Stimulated activated CD4-positive, alpha-beta T cell treated with anti-CD3 and anti-CD28 coated beads, Interleukin-2, amount 100 ng/mL, for 24 hours (primary cell): ENCODE results near the gene PBX3.

Source experiments
- DNase-seq, 2 donors: peaks; one replicate each; pipeline ENCODE4 v3.0.0-alpha.2; 2020

Gene PBX3

DNA sequence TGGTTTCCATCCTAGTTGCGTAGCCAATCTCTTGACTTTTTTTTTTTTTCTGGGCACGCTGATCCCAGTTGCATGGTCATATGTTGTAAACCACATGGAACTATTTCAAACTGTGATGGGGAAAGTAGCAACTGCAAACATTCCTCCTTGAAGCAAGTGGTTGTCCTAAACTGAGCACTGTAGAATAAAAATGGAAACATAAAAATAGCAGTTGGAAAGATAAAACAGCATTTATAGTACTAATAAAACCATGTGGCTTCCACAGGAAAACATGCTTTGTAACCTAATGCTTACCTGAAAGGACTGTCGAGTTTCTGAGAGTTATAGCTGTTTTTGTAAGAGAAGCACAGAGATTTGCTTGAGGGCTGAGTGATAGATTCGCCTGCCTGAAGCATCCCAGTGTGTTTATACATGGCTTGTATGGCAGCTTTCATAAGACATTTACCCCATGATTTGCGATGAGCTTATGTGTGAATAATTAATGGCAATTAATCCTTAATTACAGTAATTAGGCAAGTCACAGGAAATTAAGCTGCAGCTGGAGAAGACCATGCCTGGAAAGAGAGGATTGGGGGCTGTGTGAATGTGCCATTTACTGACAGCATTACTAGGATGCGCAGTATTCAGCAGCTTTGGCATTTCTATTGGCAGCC is 136.5 kb downstream of the PBX3 start:
- no peak for DNase-seq

DNA sequence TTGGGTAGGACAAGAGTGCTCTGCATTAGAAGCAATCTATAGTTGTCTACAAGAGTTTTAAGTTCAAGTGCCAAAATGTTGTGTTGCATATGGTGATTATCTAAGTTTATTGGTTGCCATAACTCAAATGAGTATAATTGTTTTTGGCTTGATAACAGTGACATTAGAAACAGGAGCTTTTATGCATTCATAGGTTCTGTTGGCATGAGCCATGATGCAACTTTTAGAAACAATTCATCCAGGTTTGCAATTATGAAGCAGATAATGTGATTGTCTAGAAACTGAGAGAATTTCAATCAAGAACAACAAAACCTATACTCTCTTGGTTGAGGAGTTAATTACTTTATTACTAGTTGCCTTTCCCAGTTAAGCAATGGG is 137.0 kb downstream of the PBX3 start:
- DNase-seq, result no peak

DNA sequence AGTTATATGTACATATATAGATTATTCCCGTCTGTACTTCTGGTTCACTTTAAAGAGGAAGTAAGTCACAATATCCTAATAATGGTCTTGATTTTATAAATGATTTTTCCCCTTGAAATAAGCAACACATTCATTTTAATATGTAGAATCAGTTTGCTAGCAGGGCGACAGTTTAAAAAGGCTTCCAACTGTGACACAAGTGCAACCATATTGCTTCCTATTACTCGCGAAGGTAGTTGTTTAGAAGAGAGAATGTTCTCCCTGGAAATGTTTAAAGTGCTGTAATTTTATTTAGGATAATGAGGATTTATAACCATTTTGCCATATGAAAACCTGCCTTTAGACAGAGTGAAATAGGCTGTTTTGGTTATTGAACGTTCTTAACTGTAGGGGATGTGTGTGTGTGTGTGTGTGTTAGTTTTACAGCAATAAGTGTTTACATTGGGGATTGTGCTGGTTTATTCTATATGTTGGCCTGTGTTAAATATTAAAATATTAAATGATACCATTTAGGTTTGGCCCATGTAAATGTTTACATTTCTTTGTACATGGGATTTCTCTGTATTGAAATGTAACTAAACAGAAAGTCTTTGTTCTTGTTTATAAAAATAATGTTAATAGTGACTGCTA is 138.3 kb downstream of the PBX3 start:
- DNase-seq, result no peak

DNA sequence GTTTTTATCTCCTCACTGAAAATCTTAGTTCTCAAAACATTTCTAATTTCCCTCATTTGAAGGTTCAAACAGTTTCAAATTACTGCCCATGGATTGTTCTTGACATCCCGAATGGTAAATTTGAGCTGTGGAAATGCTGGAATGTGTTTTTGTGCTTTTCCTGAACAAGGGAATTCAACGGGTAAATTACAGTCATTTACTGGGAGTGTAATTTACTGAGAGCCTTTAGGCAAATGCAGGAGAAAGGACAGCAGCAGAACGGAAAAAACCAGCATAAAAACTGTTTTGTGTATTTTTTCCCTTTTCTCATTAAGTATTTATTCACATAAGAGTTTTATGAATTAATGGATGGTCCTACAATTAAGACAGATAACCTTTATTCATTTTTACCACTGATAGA is 139.2 kb downstream of the PBX3 start:
- no peak for DNase-seq

DNA sequence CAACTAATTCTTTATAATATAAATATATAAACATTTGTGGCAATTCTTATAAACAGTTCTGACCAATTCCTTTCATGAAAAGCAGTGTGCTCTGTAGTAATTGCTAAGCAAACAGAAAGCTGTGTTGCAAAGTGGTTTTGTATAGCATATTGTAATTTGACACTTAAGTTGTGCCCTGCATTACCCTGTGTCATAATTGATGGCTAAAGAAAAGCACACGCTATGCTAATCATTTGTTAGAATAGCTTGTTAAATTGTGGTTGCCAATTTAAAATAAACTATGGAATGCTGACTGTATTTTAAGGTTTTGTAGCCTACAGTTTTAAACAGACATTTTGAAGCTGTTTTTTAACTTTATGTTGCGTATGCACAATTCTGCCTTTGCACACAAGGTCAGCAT is 140.0 kb downstream of the PBX3 start:
- DNase-seq, result no peak

DNA sequence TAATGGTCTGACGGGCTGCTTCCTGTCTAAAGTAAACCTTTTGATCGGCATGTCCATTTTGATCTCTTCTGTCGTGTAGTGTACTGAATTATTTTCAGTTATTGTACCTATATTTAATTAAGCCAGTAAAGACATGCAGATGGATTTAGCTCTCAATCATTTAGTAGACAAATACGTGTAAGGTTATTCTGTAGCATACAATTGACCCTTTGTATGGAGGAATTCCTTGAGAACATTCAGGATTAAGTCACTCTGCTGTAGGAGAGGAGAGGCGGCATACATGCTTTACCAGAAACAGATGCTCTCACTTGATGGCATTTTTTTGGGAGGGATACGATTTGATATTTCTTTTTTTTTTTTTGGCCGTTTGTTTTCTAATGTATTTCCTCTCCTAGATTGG is 141.0 kb downstream of the PBX3 start:
- DNase-seq, result no peak

DNA sequence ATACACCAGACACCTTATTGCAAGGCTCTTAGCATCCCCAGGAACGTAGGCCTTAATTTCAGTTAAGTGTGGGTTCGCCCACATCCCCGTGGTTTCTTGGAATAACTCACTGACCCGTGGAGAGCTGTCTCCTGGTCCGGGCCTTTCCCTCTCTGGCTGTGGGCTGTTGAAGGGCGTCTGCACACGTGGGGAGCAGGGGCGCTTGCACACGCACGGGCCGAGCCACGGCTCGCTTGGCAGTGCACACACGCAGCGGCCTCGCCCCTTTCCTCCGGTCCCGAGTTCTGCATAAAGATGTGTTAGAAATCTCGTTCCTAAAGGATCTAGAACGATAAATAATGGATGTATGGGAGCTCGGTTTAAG is 141.9 kb downstream of the PBX3 start:
- peak; percentile 17 to 21 for DNase-seq

DNA sequence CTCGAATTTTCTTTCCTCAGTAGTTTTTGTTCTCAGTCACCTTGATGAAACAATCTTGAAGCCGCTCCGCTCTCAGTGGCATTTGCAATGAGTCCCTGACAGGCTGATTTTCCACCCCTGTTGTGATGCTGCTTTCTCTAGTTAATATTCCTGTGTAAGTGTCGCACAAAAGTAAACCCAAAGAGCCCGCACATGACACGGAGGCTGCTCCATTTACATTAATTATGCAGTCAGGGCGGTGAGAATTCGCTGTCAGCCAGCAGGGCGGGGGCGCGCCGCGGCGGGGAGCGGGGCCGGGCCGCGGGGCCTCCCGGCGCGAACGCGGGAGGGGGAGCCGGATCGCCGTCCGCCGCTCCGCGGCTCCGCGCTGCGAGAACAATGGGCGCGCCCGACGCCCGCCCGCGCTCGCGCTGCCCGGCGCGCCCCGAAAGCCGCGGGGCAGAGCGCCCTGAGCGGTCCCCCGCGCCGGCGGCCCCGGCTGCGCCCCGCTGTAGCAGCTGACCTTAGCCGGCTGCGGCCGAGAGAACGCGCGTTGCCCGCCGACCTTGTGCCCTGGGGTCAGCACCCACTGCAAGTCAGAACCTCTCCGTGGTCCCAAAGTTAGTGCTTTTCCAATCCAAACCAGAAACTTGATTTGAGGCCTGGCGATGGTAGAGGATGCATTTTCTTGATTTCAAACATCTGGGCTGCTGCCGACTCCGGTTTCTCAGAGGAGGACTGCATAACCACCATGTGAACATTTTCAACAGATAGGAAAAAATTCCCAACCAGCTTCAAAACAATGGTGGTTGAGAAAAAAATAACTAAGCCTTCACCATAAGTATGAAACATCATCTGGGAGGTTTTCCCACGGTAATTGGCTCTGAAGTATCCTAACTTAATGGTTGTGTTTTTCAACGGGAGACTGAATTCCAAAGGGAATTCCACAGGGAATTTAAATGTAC is 142.6 kb downstream of the PBX3 start:
- DNase-seq, result peak; percentile 28 to 51

DNA sequence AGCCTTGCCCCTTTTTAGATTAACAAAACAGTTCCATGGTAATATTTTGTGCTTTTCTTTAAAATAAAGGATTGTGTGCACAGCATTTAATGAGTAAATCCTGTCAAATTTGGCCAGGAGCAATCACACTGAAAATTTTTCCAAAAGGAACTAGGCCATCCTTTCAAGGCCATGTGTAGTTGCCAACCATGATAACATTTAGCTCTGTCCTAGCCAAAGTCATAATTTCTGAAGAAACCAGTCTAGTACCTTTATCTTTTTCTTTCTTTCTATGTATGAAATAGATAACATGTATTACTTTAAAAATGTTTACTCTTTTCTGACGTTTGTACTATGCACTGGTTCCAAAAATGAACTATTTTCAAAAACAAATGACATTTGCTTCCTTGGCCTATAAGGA is 143.7 kb downstream of the PBX3 start:
- no peak for DNase-seq

DNA sequence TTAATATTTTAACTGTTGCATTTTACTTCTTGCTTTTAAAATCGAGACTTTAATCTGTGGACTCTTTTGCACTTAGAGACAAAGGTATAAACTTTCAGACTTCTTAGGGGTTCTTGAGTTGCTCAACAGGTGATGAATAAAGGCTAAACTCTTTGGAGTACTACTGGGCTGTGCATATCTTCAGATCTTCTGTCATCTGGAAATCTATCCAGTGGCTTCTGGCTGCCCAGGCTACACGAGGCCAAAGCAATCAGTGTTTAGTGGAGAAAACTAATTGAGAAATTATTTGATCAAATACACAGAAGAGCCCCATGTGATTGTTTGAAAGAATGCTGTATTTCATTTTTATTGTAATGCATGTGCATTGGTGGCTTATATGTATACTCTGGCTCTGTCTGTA is 146.1 kb downstream of the PBX3 start:
- DNase-seq, result no peak

DNA sequence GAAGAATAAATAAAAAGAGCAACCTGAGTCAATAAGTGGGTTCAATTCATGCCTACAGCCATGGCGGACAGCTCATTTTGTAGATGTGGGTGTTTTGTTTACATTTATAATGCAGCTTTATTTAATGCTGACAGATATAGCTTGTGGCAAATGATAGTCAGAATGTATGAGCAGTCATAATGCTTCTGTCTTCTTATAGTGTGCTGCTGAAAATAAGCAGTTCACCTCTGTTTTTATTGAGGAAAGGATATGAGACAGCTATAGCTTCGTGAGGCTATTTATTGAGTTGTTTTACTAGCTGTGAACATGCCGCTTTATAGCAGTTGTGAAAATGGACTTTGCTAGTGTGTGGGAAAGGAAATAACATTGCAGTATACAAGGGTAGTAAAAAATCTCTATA is 147.4 kb downstream of the PBX3 start:
- no peak for DNase-seq

DNA sequence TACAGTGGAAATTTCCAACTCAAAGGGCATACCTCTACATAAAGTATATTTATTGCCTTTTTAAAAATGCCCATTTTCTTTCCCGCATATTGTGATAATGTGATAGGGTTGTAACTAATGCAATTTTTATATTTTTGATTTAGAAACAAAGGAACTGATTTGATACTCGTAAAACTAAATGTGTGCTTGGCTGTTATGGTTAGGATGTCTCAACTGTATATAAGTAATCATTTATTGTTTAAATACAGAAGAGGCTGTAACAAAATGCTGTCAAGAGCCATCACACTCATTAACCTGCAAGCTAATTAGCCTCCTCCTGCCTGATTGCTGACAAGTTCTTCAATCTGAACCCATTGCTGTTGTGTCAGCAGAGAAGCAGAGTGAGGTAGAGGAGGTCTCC is 149.2 kb downstream of the PBX3 start:
- DNase-seq, result no peak

DNA sequence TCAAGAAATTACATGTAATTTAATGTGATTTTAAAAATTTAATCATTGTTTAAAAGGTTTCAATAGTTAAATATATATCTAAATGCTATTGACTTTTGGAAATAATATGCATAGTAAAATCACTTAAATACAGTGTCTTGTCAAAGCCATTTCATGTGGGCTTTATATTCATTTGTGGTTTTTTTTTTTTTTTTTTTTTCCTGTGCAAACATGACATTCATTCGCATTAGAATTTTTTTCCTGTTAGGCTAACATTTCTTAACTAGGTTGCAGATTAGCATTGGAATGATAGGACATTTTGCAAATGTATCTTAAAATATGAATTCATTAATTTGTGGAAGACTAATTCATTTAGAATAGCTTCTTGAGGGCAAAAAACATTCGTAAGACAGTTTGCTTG is 149.8 kb downstream of the PBX3 start:
- DNase-seq, result no peak

DNA sequence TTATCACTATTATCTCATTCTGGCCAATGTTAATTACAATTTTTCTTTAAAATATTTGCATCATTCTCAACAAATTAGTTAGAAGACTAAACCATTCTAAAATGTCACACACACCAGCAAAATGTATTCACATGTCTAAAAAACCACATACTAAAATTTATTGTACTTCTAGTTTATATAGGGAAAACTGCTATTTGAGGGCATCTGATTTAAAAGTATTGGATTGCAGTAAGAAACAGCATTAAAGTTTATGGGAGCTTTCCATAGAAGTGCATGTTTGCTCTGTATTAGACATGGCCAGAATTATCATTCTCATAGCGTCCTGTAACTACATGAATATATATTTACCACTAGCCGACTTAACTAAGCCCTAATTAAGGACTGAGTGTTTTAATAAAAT is 150.3 kb downstream of the PBX3 start:
- DNase-seq, result no peak

DNA sequence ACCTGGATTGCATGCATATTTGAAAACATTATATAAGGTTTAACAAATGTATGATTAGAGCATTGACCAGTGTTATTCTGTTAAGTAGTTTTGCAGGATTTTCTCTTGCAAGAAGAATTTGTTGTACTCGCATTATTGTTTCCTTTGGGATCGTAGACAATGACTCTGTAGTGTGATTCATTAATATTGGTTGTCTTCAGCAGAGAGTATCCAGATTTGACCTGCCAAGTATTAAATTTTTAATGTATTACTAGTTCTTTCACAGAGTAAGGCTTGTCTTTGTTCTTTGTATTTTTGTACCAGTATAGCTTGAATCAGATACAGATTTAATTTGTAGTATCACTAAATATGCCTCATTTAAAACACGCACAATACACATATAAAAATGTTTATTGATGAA is 155.0 kb downstream of the PBX3 start:
- DNase-seq, result no peak

DNA sequence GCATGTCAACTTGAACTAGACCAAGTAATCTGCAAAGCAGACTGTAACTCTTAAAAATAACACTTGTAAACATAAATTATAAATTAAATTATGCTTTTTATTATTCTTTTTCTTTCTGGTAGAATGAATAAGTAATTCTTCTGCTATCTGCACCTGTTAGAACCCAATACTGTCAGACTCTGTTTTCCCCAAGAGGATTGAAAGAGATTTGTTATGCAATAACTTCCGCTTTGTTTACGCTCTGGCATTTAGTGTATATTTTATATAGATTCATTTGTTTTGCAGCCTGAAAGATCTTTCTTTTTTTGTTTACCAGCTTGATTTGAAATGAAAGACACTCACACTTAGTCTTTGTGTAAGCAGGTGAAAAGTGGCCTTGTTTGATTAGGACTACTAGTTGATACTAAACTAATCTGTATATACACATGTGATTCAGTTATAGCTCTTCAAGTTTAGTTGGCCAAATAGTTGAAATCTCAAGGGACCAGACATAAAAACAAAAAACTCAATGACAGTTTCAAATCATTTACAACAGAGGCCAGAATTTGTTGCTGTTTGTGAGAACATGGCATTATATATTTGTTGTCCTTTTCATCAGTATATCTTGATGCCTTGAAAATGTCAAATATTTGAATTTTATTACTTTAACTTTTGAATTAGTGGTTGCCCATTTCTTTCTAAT is 155.8 kb downstream of the PBX3 start:
- DNase-seq, result no peak

DNA sequence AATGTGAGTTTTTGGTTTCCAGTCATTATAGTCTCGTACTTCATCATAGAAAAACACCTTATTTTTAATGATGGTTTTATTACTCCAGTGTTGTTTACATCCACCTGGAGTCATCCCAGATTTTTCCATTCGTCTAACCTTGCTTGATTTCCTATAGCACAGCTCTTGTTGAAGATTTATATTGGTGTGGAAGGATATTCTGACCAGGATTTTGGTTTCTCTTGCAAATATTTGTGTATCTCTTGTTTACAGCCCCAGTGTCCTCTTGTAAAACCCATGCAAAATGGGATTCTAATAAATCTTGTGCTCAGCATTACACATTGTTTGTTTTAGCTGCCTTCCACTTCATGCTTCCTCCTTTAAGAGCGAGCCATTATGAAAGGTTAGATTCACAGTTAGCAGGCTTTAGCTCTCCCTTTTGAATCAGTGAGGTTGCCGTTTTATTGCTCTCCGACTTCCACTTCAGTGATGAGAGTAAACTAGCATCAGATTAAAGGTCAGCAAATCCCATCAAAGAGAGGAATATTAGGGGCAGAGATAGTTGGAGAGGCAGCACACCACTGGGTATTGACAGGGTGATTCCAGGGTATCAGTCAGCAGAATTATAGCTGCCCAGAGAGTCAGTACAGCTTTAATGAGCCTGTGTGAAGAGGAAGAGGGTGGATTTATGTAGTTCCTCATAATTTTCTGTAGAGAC is 157.1 kb downstream of the PBX3 start:
- DNase-seq, result no peak

DNA sequence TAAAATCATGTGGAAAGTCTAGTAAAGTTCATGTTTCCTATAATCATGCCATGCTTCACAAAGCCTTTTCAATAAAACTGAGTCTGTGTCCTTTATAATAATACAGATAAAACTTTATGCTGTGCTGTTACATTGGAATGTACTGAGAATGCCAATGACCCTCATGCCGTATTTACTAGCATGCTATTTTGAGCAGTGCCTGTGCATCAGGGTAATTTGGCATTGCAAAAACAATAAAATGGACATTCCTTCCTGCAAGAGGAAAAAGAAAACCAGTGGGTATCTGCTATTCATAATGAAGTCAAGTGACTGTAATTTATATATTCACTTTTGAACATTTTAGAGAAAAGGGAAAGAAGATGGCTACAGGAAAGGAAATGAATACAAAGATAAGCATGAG is 159.0 kb downstream of the PBX3 start:
- DNase-seq, result no peak

DNA sequence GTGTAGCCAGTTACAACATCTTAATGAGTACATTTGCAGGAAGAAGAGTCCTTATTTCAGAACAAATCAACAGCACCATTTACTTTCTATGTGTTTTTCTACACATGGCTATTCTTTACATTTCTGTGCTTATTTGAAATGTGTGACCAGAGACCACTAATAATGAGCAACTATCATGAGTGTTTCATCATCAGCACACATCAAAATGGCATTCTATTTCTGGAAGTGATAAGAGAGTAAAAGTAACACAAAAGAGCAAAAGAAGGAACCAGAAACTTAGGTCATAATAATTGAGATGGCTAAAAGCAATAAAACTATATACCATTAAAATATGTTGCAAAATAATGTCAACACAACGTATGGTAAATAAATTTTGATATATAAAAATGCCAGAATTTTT is 159.7 kb downstream of the PBX3 start:
- no peak for DNase-seq

DNA sequence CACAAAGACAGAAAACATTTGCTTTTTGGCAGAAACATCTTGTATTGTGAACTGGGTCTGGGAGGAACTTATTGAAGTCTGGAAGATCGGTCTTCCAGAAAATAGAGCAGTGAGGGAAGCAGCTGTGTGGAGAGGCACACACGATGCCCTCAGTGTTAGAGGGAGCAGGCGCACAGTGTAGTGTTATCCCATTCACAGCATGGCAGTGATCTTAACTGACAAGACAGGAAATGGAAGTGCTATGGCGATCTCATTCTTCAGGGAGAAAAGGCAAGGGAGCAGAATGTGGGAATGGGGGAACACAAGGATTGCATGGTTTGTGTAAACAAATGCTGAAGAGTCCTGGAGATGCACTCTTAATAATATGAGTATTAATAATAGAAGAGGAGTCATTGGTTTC is 161.0 kb downstream of the PBX3 start:
- DNase-seq, result no peak

DNA sequence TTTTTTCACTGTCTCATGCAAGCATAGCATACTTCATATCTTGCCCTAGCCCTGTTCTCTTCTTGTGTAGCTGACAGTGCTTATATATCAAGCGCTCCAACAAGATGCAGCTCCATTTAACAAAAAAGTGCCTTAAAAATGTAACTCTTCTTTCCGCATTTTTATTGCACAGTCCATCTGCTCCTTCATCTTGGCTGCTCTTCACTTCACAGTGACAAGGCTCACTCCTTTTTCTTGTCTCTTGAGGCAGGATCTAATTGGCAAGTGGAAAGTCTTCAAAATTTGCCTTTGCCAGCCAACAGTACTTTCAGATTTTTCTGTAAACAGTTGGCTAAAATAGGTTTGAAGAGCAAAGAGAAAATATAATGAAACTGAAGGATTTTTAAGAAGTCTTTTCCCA is 161.8 kb downstream of the PBX3 start:
- no peak for DNase-seq

DNA sequence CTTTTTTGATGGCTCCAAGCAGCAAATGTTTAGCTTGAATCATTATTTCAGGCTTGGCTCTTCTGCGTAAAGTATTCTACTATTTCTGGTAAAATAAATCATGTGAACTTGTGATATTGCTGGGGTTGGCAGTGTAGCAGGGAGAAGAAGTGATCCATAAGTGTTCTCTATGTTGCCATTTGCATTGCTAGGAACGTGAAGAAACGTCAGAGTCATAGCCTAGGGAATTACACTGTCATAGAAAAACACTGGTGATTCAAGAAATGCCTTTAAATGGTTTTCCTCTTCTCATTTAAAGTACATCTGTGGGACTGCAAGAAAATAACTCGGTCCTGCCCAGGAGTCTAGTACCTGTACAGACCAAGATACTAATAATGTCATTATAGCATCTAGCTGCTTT is 162.3 kb downstream of the PBX3 start:
- DNase-seq, result no peak

DNA sequence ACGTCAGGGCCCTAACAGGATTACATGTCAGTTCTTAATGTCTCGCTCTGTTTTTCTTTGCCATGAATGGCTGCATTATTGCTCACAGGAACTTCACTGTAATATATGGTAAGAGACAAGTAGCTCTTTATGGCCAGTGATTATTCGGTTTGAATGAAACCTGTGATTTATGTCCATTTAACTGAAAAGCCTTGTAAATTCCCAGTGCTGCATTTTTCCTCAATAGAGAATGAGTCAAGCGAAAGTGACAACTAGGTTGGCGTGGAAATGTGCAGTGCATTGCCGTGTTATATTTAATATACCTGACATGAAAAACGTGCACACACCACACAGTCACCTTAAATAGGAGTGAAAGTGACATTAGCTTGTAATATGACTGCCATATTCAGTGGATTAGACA is 163.1 kb downstream of the PBX3 start:
- no peak for DNase-seq
